Activated naive CD4-positive, alpha-beta T cell treated with anti-CD3 and anti-CD28 coated beads, Interleukin-2, amount 10 ng/mL, durations not matched to agents 7 days and 5 days (primary cell): Measurements from ENCODE around the gene PTGES2.

Source experiments
- CTCF ChIA-PET: fragments of 350-600 bp; sonication (Branson Sonifier 250); formaldehyde crosslinking; loops from one replicate; lab custom pipeline; 2021; ENCODE audit warnings: antibody characterized with exemption; lab: Charles Lee
- DNase-seq: peaks from one replicate; pipeline ENCODE4 v3.0.0-alpha.2; 2020
- H3K27ac Mint-ChIP-seq: one replicate; pipeline ENCODE4 v1.8.0; 2021; ENCODE audit warnings: mild to moderate bottlenecking, moderate library complexity, mixed read lengths
- H3K27me3 Mint-ChIP-seq: one replicate; pipeline ENCODE4 v1.8.0; 2021; ENCODE audit warnings: mild to moderate bottlenecking, mixed read lengths
- H3K36me3 Mint-ChIP-seq: one replicate; pipeline ENCODE4 v1.8.0; 2021; ENCODE audit warnings: mixed read lengths
- H3K4me1 Mint-ChIP-seq: one replicate; pipeline ENCODE4 v1.8.0; 2021; ENCODE audit warnings: mixed read lengths
- H3K4me3 Mint-ChIP-seq: one replicate; pipeline ENCODE4 v1.8.0; 2021; ENCODE audit warnings: mild to moderate bottlenecking, moderate library complexity, mixed read lengths
- H3K9me3 Mint-ChIP-seq: one replicate; pipeline ENCODE4 v1.8.0; 2021; ENCODE audit warnings: mixed read lengths

Gene PTGES2

DNA sequence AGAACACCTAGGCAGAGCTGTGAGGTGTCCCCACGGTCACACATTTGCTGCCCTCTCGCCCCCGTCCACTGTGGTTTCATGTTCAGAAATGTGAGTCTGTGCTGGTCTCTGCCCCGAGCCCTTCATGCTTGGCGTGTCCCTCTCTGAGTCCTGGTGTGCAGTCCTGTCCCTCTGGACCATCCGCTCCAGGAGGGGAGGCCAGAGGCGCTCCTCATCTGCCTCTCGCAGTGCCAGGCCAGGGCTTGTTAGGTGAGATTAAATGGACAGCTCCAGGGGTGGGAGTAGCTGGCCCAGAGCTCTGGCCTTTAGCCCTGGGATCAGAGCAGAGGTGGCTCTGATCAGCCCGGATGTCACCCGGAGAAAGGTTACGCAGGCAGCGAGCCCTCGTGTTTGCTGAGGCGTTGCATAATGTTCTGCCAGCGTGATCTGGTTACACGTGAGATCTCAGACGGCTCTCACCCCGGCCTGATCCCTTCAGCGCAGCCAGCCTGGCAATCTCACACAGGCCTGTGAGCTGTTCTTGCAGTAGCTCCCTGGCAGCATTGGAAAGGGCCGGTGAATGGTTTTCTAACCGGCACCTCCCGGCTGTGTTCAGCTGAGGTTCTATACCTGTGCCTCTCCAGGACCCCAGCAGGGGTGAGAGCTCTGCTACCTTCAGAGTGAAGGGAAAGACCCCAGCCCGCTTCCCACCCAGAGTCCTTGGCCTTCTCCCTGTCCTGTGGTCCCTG is 24.5 kb downstream of the PTGES2 start:
- Mint-ChIP-seq H3K36me3 (peaks cover 51% of the 10 kb centered on the region), H3K4me3 (no peak overlapping the region), H3K27ac (peak overlapping the region; percentile 58), H3K9me3 (no peaks in the 10 kb centered on the region), H3K4me1 (peaks cover 70% of the 10 kb centered on the region), H3K27me3 (no peaks in the 10 kb centered on the region)
- CTCF ChIA-PET = interaction anchor here (0.7 to 1.8 kb wide), 12 partner anchors 9 to 166 kb away, joined by 3 to 11 read pairs (median 4); no protein-coding TSS in a partner anchor
- DNase-seq = no peak

DNA sequence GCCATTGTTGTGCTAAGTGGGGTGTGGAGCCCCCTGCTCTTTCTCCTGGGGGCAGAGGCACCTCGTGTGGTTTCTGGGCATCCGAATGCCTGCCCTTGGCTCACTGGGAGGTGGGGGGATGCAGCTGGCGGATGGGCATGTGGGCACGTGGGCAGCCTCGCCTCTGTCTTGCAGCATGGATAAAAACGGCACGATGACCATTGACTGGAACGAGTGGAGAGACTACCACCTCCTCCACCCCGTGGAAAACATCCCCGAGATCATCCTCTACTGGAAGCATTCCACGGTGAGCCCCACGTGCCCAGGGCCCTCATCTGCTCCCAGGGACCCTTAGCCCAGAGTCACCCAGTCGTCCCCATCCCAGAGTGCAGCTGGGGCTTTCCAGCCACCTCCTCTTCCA is 25.3 kb downstream of the PTGES2 start:
- Mint-ChIP-seq H3K4me3 (no peak overlapping the region), H3K27ac (peak overlapping the region; percentile 79), H3K4me1 (peaks cover 72% of the 10 kb centered on the region), H3K36me3 (peaks cover 47% of the 10 kb centered on the region), H3K9me3 (no peaks in the 10 kb centered on the region), H3K27me3 (no peaks in the 10 kb centered on the region)
- CTCF ChIA-PET = interaction anchor here (1.2 to 1.8 kb wide), 6 partner anchors 8 to 165 kb away, joined by 3 to 11 read pairs (median 6); no protein-coding TSS in a partner anchor
- DNase-seq = no peak

DNA sequence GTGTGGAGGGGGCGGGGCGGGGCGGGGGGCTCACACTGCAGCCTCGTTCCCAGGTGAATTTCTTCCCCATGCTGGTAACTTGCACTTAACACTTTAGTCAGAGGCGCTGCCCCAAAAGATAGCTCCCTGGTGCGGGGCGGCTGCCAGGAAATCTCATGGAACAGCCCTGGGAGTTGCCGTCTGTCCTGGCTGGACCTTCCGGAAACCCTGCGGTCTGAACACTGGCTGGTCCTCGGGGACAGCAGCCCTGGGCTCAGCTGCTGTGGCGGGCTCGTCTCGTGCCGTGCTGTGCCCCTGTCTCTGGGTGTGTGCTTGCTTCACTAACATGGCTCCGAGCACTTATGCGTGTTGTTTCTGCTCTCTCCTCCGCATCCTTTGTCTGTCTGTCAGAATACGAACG is 25.8 kb downstream of the PTGES2 start:
- no peak for DNase-seq
- no peaks in the 10 kb centered on the region for H3K9me3 Mint-ChIP-seq
- CTCF ChIA-PET = interaction anchor here (1.4 to 1.8 kb wide), 3 partner anchors 8 to 165 kb away, joined by 3 to 11 read pairs (median 8); no protein-coding TSS in a partner anchor
- H3K4me3 Mint-ChIP-seq = no peak overlapping the region
- H3K4me1 Mint-ChIP-seq = peaks cover 73% of the 10 kb centered on the region
- no peaks in the 10 kb centered on the region for H3K27me3 Mint-ChIP-seq
- H3K36me3 Mint-ChIP-seq = peaks cover 46% of the 10 kb centered on the region
- H3K27ac Mint-ChIP-seq = peak overlapping the region; percentile 79

DNA sequence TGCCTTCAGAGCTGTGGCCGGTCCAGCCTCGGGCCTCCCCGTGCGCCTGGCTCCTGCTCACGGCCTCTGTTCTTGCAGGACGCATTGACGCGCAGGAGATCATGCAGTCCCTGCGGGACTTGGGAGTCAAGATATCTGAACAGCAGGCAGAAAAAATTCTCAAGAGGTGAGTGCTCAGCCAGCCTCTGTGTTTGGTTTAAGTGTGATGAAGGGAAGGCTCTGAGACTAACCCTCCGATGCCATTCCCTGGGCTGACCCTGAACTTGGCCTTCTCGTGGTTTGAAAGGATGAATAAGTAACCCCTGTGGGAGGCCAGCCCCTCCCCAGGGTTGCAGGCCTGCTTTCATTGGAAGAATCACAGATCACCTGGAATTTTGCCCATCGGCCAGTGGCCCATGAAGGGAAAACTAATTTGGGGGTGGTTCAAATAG is 26.3 kb downstream of the PTGES2 start:
- Mint-ChIP-seq H3K27ac (no peak overlapping the region), H3K36me3 (peaks cover 42% of the 10 kb centered on the region), H3K4me1 (peaks cover 69% of the 10 kb centered on the region), H3K4me3 (no peak overlapping the region), H3K27me3 (no peaks in the 10 kb centered on the region), H3K9me3 (no peaks in the 10 kb centered on the region)
- no peak for DNase-seq
- CTCF ChIA-PET = interaction anchor here (1.9 to 4.5 kb wide), 2 partner anchors 16 to 24 kb away, joined by 4 to 14 read pairs; no protein-coding TSS in a partner anchor

DNA sequence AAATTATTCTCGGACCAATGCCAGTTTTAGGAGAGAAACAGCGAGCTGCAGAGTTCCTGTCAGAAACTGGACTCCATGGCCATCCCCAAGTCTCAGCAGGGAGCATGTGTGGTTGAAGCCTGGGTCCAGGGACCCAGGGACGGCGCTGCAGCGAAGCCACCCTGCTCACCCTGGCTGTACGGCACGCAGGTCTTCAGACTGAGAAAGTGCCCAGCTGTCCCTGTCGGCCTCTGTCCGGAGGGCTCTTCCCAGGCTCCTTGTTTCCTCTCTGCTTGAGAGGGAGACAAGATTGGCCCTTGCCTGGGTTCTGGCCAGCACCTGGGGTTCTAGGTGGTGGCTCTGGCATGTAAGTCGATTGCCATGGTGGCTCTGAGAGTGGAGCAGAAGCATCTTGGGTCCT is 26.9 kb downstream of the PTGES2 start:
- H3K27me3 Mint-ChIP-seq = no peaks in the 10 kb centered on the region
- CTCF ChIA-PET = interaction anchor here (1.6 to 4.5 kb wide), 3 partner anchors 17 to 159 kb away, joined by 4 to 14 read pairs (median 4); no protein-coding TSS in a partner anchor
- H3K27ac Mint-ChIP-seq = no peak overlapping the region
- no peaks in the 10 kb centered on the region for H3K9me3 Mint-ChIP-seq
- no peak for DNase-seq
- peaks cover 40% of the 10 kb centered on the region for H3K36me3 Mint-ChIP-seq
- peaks cover 67% of the 10 kb centered on the region for H3K4me1 Mint-ChIP-seq
- no peak overlapping the region for H3K4me3 Mint-ChIP-seq

DNA sequence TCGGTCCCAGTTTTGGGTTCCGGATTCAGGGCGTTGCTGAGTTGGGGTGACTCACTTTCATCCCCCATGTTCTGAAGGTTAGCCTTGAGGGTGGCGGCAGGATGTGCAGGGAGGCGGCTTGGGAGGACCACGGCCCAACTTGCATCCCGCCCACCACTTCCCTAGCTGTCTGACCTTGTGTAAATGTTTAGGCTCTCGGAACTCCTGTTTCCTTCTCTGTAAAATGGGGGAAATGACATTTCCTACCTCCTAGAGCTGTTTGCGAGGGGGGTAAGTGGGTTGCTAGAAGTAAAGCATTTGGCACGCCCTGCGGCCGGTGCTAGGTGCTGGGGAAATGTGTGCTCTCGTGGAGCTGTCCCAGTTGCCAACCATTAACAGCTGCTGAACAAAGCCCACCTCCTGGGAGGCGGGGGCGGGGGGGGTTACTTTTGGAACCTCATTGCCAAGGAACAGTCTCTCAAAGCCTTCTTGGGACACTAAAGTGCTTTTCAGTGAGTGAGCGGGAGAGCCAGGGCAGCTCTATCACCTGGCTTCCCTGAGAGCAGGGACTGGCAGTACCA is 27.5 kb downstream of the PTGES2 start:
- Mint-ChIP-seq H3K4me3 (no peak overlapping the region), H3K27ac (peak overlapping the region; percentile 79), H3K9me3 (no peaks in the 10 kb centered on the region), H3K36me3 (peaks cover 39% of the 10 kb centered on the region), H3K27me3 (no peaks in the 10 kb centered on the region), H3K4me1 (peaks cover 69% of the 10 kb centered on the region)
- DNase-seq = no peak
- CTCF ChIA-PET = interaction anchor here (1.6 to 4.5 kb wide), 3 partner anchors 18 to 158 kb away, joined by 4 to 14 read pairs (median 4); no protein-coding TSS in a partner anchor

DNA sequence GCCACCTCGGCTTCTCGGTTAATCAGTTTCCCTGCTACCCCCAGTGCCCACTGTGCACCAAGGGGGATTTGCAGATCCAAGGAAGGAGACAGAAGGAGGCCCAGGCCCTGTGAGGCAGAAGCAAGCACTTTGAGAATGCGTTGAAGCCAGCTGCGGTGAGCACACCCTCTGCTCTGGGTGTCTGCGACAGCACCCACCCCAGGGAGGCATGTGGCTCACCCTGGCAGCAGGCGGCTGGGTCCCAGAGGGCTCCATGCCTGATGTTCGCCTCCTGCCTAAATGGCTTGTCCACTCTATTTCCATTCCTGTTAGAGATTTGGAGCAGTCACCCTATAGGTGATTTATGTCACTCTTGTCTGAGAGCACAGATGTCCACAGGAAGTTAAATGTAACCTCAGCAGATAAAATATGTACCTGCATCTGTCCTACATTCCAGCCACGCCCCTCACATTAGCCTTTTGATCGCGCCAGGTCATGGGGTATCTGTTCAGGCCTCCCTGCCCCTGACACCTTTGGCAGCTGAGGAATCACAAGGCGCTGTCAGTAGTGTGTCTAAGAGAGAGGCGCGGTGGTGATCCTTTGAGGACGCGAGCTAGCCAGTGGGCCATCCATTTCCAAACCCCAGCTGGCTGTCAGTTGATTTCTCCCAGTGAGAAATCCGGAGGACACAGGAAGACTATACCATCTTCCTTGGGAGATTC is 28.1 kb downstream of the PTGES2 start:
- CTCF ChIA-PET = interaction anchor here (1.6 to 4.5 kb wide), 3 partner anchors 18 to 157 kb away, joined by 4 to 14 read pairs (median 4); no protein-coding TSS in a partner anchor
- Mint-ChIP-seq H3K4me3 (peak overlapping the region; percentile 15), H3K27ac (peak overlapping the region; percentile 79)

DNA sequence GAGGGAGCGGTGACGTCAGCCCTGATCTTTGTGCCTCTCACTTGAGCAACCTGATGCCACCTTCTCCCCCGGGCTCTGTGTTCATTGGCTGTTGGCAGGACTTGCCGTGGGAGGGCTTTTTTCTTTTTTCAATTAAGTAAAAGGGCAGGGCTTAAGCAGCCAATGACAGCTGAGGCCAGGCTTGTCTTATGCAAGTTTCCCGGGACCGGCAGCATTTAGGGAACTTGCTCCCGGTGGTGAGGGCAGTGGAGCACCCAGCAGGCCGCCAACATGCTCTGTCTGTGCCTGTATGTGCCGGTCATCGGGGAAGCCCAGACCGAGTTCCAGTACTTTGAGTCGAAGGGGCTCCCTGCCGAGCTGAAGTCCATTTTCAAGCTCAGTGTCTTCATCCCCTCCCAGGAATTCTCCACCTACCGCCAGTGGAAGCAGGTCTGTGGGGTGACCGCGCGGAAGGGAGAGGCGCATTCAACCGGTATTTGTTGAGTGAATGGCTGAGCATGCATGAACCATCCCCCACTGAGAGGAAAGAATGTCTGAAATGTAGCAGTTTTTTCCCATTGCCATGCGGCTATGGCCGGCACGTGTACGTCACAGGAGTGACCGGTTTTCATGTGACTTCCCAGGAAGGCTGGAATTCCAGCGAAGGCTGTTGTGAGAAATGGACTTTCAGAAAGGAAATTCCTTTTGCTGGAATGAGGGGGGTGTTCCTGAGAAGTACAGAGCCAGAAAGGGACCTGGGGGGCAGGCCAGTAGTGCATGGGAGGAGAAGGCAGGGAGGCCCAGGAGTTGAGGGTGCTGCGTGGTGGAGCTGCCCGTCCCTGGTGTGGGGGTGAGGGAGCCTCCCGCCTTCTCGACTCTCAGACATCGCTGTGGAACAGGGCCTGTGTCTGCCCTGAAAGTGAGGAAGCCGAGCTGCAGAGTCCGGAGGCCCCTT is 29.0 kb downstream of the PTGES2 start:
- Mint-ChIP-seq H3K4me3 (peak overlapping the region; percentile 15), H3K27ac (peak overlapping the region; percentile 79), H3K27me3 (no peaks in the 10 kb centered on the region), H3K4me1 (peaks cover 73% of the 10 kb centered on the region), H3K9me3 (no peaks in the 10 kb centered on the region), H3K36me3 (peaks cover 39% of the 10 kb centered on the region)
- peak; percentile 62 for DNase-seq
- CTCF ChIA-PET = interaction anchor here (1.0 to 4.5 kb wide), 4 partner anchors 19 to 63 kb away, joined by 3 to 14 read pairs (median 4); no protein-coding TSS in a partner anchor

More for the DNA sequence above, 28.1 kb downstream of the PTGES2 start:
- H3K9me3 Mint-ChIP-seq = no peaks in the 10 kb centered on the region
- peaks cover 73% of the 10 kb centered on the region for H3K4me1 Mint-ChIP-seq
- DNase-seq = no peak
- H3K36me3 Mint-ChIP-seq = peaks cover 41% of the 10 kb centered on the region
- H3K27me3 Mint-ChIP-seq = no peaks in the 10 kb centered on the region

DNA sequence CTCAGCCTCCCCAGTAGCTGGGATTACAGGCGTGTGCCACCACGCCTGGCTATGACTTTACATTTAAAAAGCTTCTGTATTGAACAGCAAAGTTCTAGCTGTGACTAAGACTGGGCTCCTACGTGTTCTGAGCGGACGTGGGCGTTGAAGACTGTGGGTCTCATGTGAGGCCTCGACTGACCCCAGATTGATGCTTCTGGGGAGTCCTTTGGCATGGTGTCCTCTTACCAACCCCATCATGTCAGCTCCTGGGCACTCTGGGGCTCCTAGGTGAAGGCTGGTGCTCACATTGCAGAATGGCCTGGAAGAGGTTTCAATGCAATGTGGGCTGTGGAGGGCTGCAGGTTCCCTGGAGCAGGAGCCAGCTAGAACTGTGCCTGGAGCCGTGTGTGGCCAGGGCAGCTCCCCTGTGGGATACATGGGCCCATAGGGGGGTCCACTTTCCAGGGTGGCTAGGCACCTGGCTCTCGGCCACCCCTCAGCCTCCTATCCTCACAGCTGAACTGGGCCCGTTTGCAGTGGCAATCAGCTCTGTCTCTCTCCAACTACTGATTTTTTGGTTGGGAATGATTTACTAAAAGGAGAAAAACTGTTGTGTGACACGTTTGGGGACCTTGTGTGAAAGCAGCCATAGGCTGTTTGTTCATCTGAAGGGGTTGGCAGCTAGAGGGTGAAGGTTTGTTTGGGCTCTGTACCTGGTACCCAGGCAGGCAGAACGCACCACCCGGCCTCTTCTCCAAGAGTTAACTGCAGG is 29.8 kb downstream of the PTGES2 start:
- Mint-ChIP-seq H3K9me3 (no peaks in the 10 kb centered on the region), H3K27me3 (no peaks in the 10 kb centered on the region), H3K4me1 (peaks cover 73% of the 10 kb centered on the region), H3K4me3 (no peak overlapping the region), H3K36me3 (peaks cover 33% of the 10 kb centered on the region), H3K27ac (no peak overlapping the region)
- no peak for DNase-seq
- CTCF ChIA-PET = interaction anchor here (1.0 to 4.5 kb wide), 4 partner anchors 20 to 63 kb away, joined by 3 to 14 read pairs (median 4); no protein-coding TSS in a partner anchor

DNA sequence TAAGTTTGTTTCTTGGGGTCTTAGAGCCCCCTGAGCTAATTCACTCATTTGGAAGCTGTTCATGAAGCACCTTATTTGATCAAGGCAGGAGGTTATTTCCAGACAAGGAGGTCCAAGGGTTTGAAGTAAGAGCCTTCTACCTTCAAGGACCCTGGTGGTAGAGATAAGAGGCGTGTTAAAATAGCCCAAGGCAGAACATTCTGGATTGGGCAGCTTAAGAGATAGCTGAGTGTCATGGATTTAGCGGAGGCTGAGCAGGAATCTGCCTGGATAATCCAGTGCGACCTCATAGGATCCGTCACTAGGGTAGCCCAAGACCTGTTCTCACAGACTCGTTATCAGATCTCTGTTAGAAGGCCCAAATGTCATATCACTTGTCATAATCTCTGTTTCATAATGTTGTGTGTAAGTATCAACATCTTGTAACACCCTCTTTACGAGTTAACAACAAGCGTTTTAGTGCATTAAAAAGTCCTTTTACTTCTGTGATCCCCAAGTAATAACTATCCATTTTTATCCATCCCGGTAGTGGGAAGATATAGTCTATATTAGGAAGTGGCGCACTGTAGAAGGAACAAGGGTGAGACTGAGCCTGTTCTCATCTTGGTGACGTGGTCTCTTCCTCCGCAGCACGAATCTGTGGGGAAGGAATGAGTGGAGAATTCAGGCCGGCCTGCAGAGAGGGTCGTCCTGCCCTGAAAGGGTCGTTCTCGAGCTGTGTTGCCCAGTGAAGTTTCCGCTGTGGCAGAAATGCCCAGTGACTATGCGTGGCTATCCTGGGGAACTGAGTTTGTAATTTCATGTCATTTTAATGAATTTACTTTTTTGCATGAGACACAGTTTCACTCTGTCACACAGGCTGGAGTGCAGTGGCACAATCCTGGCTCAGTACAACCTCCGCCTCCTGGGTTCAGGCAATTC is 30.7 kb downstream of the PTGES2 start:
- DNase-seq = no peak
- Mint-ChIP-seq H3K36me3 (peaks cover 26% of the 10 kb centered on the region), H3K9me3 (no peaks in the 10 kb centered on the region), H3K27me3 (no peaks in the 10 kb centered on the region), H3K4me1 (peaks cover 73% of the 10 kb centered on the region), H3K4me3 (no peak overlapping the region), H3K27ac (peak overlapping the region; percentile 47)
- CTCF ChIA-PET = interaction anchor here (4.5 kb wide), 1 partner anchor 21 kb away, joined by 14 read pairs; no protein-coding TSS in a partner anchor

DNA sequence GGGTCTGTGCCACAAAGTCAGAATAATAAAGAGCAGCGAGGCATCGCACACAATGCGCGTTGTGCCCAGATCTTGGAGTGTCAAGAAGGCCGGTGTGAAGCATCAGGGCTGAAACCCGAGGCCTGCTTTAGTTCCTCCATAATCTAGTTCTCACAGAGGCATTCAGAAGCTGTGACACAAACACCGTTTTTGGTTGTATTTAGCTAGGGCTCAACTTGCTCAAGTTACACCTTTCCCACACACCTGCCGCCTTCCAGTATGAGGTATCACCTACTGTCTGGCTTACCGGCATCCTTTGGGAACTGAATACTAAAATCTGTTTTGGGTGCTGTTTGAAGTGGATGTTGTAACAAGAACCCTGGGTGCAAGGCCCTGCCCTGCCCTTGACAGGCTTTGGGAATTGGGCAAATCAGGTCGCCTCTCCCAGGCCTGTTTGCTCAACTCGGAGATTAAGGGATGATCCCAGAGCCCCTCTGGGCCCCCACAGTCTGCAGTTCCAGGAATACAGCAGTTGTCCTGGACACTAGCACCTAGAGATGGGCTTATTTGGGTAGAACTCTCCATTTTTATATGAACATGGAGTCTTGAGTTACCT is 32.5 kb downstream of the PTGES2 start:
- Mint-ChIP-seq H3K36me3 (peaks cover 23% of the 10 kb centered on the region), H3K27me3 (no peaks in the 10 kb centered on the region), H3K4me3 (no peak overlapping the region), H3K9me3 (no peaks in the 10 kb centered on the region), H3K4me1 (peaks cover 72% of the 10 kb centered on the region), H3K27ac (peak overlapping the region; percentile 91)
- DNase-seq = no peak
- CTCF ChIA-PET = interaction anchor here (1.1 to 2.2 kb wide), 4 partner anchors 8 to 152 kb away, joined by 4 to 11 read pairs (median 7); no protein-coding TSS in a partner anchor
